HPDE6-E6E7 (cell line): ENCODE results near the gene MESP1.

ENCODE experiments used
- DNase-seq: peaks from one replicate; pipeline ENCODE4 v3.0.0; 2011; ENCODE audit warnings: missing footprints; ENCODE audit errors: extremely low spot score

Gene MESP1

DNA sequence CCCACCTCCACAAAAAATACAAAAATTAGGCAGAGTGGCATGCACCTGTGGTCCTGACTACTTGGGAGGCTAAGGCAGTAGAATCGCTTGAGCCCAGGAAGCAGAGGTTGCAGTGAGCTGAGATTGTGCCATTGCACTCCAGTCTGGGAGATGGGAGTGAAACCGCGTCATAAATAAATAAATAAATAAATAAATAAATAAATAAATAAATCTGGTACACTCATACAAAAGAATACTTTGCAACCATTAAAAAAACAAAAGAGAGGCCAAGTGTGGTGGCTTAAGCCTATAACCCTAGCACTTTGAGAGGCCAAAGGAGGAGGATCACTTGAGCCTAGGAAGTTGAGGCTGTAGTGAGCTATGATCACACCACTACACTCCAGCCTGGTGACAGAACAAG, 28.0 kb downstream of the MESP1 start:
- no peak for DNase-seq

DNA sequence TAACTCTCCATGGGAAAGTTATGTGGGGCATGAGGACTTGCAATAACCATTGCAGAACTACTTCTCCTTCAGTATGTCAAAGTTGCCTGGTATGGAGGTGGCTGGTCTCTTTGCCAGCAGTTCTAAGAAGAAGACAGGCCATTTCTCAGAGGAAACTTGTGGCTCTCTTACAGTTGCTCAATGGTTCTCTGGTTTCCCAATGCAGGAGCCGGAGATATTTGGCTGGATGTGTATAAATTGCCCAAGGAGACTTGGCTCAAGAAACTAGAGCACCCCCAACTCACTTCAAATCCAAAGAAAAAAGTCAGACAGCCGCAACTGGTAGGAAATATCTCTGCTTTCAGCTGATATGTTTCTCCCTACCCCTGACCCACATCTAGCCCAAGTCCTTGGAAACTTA, 36.3 kb downstream of the MESP1 start:
- DNase-seq, result no peak

DNA sequence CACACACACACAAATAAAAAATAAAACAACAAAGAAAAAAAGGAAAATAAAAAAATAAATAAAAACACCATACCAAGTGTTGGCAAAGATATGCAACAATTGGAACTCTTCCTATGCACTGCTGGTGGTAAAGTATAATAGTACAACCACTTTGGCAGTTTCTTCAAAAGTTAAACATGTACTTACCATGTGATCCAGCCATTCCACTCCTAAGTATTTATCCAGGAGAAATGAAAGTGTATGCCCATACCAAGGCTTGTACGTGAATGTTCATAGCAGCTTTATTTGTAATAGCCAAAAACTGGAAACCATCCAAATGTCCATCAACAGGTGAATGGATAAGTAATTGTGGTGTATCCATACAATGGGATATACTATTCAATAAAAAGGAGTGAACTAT, 43.5 kb downstream of the MESP1 start:
- DNase-seq, result no peak

DNA sequence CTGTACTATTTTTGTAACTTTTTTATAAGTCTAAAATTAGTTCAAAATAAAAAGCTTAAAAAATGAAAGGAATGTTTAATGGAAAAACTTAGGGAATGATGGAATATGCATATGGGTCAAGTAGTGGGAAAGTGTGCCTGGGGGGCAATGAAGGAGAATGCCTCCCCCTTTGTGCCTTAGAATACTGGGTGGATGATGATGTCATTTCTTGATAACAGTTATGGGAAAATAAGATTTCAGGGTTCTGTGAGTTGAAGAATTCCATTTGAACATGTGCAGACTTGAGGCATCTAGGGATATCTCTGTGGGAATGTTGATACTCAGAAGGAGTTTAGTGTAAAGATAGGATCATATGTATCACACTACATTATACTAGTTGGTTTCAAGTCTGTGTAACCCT, 46.6 kb downstream of the MESP1 start:
- DNase-seq, result no peak
